Adrenal gland (tissue), 12 donors: Measurements from ENCODE around the gene GASK1A. TPM values are rescaled to one million over a fixed set of nuclear protein-coding genes. Genes with fewer than 3 reads are reported as not detected.
"Not testable (repeated sequence)": the region's sequence is repeated elsewhere in the genome, so short reads cannot be mapped to it uniquely, and the experiment has no call there.

Source experiments
- DNase-seq, 7 donors: peaks; one replicate each; pipeline ENCODE4 v3.0.0-alpha.2; 2019 to 2020
- H3K27ac ChIP-seq, 5 donors: fragments of 200-600 bp; sonication (generic) in 4 of 5; 1 replicate in 3 of 5; 2 replicates in 2 of 5; pipeline versions ENCODE4 v1.5.1 to v1.8.0; 2016 to 2020; ENCODE audit warnings: mild to moderate bottlenecking in 1 of 5
- H3K27me3 ChIP-seq: fragments of 200-600 bp; 2 replicates; pipeline ENCODE4 v1.8.0; 2021
- H3K36me3 ChIP-seq, 2 donors: fragments of 200-600 bp; replicated peaks in 1 of 2; 1 replicate in 1 of 2; 2 replicates in 1 of 2; pipeline versions ENCODE4 v1.5.1 to v1.8.0; 2018 to 2022
- H3K4me1 ChIP-seq, 2 donors: fragments of 200-600 bp; replicated peaks in 1 of 2; 1 replicate in 1 of 2; 2 replicates in 1 of 2; pipeline versions ENCODE4 v1.5.1 to v1.8.0; 2018 to 2021
- H3K4me3 ChIP-seq, 4 donors: fragments of 200-600 bp; sonication (generic) in 3 of 4; one replicate each; pipeline ENCODE4 v1.5.1; 2016 to 2018
- H3K9me3 ChIP-seq, 3 donors: fragments of 200-600 bp; sonication (generic) in 1 of 3; replicated peaks in 1 of 3; 1 replicate in 2 of 3; 2 replicates in 1 of 3; pipeline versions ENCODE4 v1.5.1 to v1.8.0; 2016 to 2021
- CTCF ChIP-seq, 6 experiments: fragments of 450-650 bp in 4 of 6; fragments of 200-600 bp in 2 of 6; sonication (generic) in 1 of 6; IDR thresholded peaks; 1 replicate in 5 of 6; 2 replicates in 1 of 6; pipeline versions ENCODE4 v1.5.1 to v1.8.0; 2016 to 2021; ENCODE audit warnings: antibody characterized with exemption in 6 of 6, mild to moderate bottlenecking in 2 of 6, moderate library complexity in 1 of 6
- POLR2A ChIP-seq, 2 donors: fragments of 450-650 bp; IDR thresholded peaks; one replicate each; pipeline ENCODE4 v1.6.1; 2017; ENCODE audit warnings: antibody characterized with exemption in 2 of 2, mild to moderate bottlenecking in 2 of 2, moderate library complexity in 1 of 2
- WGBS, 4 donors: extraction: QIAGEN DNeasy Blood & Tissue Kit in 2 of 4; methylation state at CpG; one replicate each; pipeline versions ENCODE4 v1.1.5 to v1.1.7; 2013 to 2017; 5-methylcytosine and 5-hydroxymethylcytosine counted together
- intact Hi-C, 2 donors: fragments of 100-400 bp; cut with DNase I; formaldehyde crosslinking; loops; one replicate each; pipeline versions ENCODE4 v1.14.1 to v1.15.0; 2022 to 2023
- polyA plus RNA-seq, 3 donors: library from polyadenylated mRNA; stranded (reverse); fragments of 200-250 nt in 2 of 3; fragments of 350-450 nt in 1 of 3; fragmentation: Illumina TruSeq in 1 of 3; extraction: RNeasy Lipid Tissue Mini Kit (QIAGEN cat#74804) in 1 of 3; gene quantifications; one replicate each; pipeline ENCODE4 v1.2.3, GENCODE V29; 2013 to 2014
- total RNA-seq, 9 donors: library from RNA; depleted of rRNA in 4 of 9; stranded (reverse); fragments of >200 nt in 4 of 9; fragments of 120-200 nt in 1 of 9; fragmentation: NEBNext Ultra II Directional in 1 of 9; extraction: Animal tissue kit (Norgen Biotek cat#: 25700) in 1 of 9; gene quantifications; one replicate each; pipeline versions ENCODE4 v1.1.0 to v1.2.4, GENCODE V29; 2013 to 2023
- donor health status: healthy with polysubstance abuse.
- donor health status: Bipolar disorder and iron deficiency.
- donor health status: DM: yes; HTN: yes; CAD: no.
- donor health status: DM: no; HTN: no; CAD: no.
- donor health status: DM: no; HTN: no; CAD: no.
- donor health status: DM: yes; HTN: yes; CAD: no.

GASK1A gene
- total and polyA plus RNA-seq, 12 donors = 1.5 to 15.5 (median 4.5) TPM

- TF ChIP-seq POLR2A (IDR thresholded peaks at IDR 0.05) (no peak), CTCF (IDR thresholded peaks at IDR 0.05) (no peak)
- H3K9me3 ChIP-seq = no peaks in the 10 kb centered on the region
- intact Hi-C loops = no loop called here
- peak in 1 of 7 donors; percentile 24 for DNase-seq
- H3K27me3 ChIP-seq = no peaks in the 10 kb centered on the region
- H3K36me3 ChIP-seq = no peaks in the 10 kb centered on the region
- 74 to 85% (median 83%) methylated on average over 2 of the region's 2 CpGs for WGBS, 4 donors
- H3K4me1 ChIP-seq = no peaks in the 10 kb centered on the region
- H3K27ac ChIP-seq = no peak overlapping the region
- H3K4me3 ChIP-seq = no peak overlapping the region
These were observed 64.7 kb downstream of the GASK1A start for GRCh38 chr3:43043793-43044192.

- H3K4me3 ChIP-seq, H3K9me3 ChIP-seq, H3K27ac ChIP-seq, DNase-seq, H3K4me1 ChIP-seq, intact Hi-C loops, H3K36me3 ChIP-seq, H3K27me3 ChIP-seq: not testable (repeated sequence)
These were observed 66.0 kb downstream of the GASK1A start for GRCh38 chr3:43045079-43045478.

GRCh38 chr3:43046583-43046982 lies 67.5 kb downstream of the GASK1A start:
- 22 to 56% (median 46%) methylated on average over 1 of the region's 1 CpG for WGBS, 4 donors
- intact Hi-C loops = no loop called here
- no peak for TF ChIP-seq POLR2A (IDR thresholded peaks at IDR 0.05)
- no peak for TF ChIP-seq CTCF (IDR thresholded peaks at IDR 0.05)
- Histone ChIP-seq H3K27ac (no peak overlapping the region), H3K36me3 (no peaks in the 10 kb centered on the region), H3K9me3 (peaks cover 0 to 7% (median 3%) of the 10 kb centered on the region in 3 donors), H3K27me3 (no peaks in the 10 kb centered on the region), H3K4me3 (no peak overlapping the region), H3K4me1 (no peaks in the 10 kb centered on the region)
- DNase-seq = no peak

- H3K9me3 ChIP-seq = peaks cover 0 to 7% (median 3%) of the 10 kb centered on the region in 3 donors
- no peak for DNase-seq
- no peak for TF ChIP-seq POLR2A (IDR thresholded peaks at IDR 0.05)
- H3K36me3 ChIP-seq = no peaks in the 10 kb centered on the region
- intact Hi-C loops = no loop called here
- no peak overlapping the region for H3K4me3 ChIP-seq
- H3K27ac ChIP-seq = no peak overlapping the region
- H3K4me1 ChIP-seq = no peaks in the 10 kb centered on the region
- H3K27me3 ChIP-seq = no peaks in the 10 kb centered on the region
These were observed 69.4 kb downstream of the GASK1A start for GRCh38 chr3:43048470-43048869.

GRCh38 chr3:43053291-43053690 lies 74.2 kb downstream of the GASK1A start:
- WGBS, 4 donors = 92 to 98% (median 94%) methylated on average over 7 to 12 of the region's 12 CpGs

More at GRCh38 chr3:43053291-43053690, 74.2 kb downstream of the GASK1A start:
- Histone ChIP-seq H3K27me3 (no peaks in the 10 kb centered on the region), H3K4me1 (no peaks in the 10 kb centered on the region), H3K4me3 (no peak overlapping the region), H3K9me3 (peaks cover 0 to 7% (median 3%) of the 10 kb centered on the region in 3 donors), H3K36me3 (no peaks in the 10 kb centered on the region), H3K27ac (no peak overlapping the region)
- intact Hi-C loops = no loop called here
- TF ChIP-seq CTCF (IDR thresholded peaks at IDR 0.05) (no peak), POLR2A (IDR thresholded peaks at IDR 0.05) (no peak)
- DNase-seq = no peak
